HUDEP-2 (cell line): ENCODE measurements around the gene CACNB4.

Source experiments
- DNase-seq, 76 experiments: peaks; one replicate each; lab custom pipeline; 2025; ENCODE audit not compliant: unreplicated experiment in 76 of 76; lab: John Stamatoyannopoulos, UW

CACNB4 gene

DNA sequence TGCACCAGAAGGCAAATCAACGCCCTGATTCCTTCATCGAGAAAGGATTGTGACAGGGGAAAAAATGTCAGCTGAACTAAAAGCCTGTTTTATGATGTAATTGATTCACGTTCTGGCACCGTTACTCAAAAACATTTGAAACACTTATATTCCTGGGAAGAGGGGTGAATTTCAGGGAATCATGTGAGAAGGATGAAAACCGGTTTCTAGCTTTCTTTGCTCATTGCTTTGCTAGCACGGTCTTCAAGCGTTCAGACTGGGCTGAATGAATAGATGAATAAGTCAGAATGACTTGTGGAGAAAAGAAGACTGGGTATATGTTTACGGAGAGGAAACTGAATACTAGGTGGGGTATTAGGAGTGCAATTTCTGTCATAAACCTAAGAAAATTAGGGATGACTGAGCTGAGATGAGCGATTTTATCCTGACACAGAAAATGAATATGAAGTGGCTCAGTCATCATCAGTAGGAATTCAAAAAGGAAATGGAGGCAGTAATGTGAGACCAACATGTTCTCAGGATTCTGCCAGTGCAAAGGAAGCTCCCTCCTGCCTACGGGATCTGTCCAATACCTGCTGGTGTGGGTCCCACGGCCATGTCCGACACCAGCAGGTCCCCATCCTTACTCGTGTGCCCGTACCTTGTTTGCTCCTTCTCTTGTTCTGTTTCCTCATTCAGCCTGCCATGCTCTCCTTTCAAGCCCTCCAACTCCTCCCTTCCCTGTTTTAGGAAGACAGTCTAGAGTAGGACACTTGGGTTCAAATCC, 146.0 kb downstream of the CACNB4 start:
- no peak for DNase-seq

DNA sequence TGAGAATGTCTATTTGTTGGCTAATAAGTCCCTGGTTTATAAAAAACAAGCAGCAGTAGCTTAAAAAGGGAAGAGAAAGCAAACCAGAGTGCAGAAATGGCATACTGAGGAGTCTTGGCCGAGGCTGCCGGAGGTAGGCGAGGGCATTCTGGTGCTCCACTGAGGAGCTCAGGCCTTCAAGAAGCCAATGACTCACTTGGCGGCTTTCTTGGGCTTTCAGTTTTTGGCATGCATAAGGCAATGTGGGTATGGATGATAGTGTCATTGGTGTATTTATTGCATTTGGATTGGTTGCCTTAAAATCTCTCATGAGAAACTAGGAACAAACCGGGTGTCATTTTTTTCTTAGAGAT, 151.1 kb downstream of the CACNB4 start:
- peak in 23 of 76 experiments; percentile 1 to 69 (median 18) for DNase-seq

DNA sequence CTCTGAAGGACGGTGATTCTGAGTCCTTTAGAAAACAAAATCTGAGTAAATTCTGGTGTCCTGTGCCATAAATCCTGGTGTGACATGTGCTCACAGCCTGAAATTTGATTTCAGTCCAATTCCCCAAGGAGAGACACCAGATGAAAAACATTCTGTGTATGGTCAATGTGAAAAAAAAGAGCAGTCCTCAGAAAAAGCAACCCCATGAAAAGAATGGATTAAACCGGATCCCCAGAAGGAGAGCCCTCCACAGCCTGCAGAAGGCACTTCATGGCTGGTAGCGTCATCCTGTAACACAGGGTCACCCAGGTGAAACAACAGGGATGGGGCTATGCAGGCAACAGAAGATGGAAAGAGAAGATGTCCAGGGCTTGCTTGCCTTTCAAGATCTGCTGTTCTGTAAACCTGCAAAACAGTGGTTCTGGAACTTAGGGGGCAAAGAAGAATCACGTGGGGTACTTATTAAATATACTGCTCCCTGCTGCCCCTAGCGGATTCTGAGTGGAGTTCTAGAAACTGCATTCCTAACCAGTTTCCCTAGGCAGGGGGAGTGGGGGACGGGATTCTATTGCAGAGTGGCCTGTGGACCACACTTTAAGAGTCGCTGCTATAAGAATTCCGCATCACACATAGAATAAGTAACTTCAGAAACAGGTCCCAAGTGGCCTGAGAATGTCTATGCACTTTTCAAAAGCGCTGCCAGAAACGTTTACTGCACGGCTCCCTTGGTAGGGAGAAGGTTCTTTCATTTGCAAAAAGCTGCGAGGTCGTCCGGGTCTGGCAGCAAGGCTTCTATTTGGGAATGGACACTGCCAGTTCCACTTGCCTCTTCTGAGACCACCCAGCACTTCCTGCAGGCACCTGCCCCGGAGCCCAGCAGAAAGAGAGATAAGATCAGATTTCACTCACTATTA, 151.7 kb downstream of the CACNB4 start:
- DNase-seq: peak in 21 of 76 experiments; percentile 2 to 52 (median 6)

DNA sequence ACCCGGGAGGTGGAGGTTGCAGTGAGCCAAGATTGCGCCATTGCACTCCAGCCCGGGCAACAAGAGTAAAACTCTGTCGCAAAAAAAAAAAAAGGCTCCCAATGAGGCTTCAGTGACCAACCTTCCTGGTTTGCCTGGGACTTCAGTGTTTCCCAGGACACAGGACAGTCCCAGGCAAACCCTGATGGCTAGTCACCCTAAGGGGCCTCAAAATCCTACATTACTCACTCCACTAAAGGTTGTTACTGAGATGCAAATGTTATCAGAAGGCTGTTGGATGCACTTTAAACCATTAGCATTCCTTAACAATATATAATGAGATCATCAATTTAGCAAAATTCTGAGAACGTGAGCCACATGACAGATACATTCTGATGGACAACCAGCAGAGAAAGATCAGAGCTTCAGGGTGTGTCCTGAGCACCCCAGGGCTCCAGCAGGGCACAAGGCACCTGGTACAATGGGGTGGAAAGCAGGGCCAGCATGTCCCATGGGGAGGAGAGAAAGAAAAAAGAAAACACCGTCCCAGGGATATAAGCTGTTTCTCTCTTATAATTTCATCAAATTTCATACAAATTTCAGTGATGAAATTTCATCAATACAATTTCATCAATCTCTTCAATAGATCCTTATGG, 152.5 kb downstream of the CACNB4 start:
- no peak for DNase-seq

DNA sequence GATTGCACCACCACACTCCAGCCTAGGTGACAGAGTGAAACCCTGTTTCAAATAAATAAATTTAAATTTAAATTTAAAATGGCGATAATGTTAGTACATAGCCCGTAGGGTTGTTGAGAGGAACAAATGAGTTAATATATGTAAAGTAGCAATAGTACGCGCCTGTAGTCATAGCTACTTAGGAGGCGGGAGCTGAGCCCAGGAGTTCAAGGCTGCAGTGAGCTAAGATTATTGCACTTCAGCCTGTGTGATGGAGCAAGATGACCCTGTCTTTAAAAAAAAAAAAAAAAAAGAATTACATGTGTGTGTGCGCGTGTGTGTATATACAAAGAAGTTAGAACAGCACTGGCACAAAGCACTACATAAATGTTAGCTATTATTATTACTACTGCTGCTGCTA, 153.2 kb downstream of the CACNB4 start:
- no peak for DNase-seq

DNA sequence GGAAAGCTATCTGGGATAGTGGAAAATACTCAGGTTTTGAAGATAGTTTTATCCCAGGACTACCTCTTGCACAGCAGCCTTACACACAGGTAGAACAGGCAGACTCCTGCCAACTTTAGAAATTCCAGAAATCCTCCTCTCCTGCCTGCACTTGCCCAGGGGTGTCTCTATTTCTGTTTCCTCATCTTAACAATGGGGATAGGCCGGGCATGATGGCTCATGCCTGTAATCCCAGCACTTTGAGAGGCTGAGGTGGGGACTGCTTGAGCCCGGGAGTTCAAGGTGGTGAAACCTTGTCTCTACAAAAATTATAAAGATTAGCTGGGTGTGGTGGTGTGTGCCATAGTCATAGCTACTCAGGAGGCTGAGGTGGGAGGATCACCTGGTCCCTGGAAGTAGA, 153.7 kb downstream of the CACNB4 start:
- no peak for DNase-seq

DNA sequence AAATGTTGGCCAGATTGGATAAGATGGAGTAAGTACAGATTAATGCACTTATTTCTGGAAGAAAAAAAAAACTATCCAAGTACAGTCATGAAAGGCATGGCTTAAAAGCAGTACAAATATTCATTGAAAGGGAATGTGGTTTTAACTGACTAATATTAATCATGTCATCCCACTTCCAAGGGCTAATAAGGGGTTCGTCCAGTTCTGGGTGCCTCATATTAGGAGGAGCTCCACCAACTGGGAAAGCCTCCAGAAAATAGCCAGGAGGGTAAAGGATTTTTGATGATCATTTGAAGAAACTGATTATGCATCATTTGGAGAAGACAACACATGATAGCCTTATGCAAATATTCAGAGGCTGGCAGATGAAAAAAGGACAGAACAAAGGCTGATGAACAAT, 155.4 kb downstream of the CACNB4 start:
- DNase-seq: no peak

DNA sequence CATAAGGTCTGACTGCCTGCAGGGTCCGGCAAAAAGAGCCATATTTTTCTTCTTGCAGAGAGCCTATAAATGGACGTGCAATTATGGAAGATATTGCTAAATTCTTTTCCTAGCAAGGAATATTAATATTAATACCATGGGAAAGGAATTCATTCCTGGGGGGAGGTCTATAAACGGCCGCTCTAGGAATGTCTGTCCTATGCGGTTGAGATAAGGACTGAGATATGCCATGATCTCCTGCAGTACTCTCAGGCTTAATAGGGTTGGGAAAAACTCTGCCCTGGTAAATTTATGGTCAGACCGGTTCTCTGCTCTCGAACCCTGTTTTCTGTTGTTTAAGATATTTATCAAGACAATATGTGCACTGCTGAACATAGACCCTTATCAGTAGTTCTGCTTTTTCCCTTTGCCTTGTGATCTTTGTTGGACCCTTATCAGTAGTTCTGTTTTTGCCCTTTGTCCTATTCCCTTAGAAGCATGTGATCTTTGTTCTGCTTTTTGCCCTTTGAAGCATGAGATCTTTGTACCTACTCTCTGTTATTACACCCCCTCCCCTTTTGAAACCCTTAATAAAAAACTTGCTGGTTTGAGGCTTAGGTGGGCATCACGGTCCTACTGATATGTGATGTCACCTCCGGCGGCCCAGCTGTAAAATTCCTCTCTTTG, 156.2 kb downstream of the CACNB4 start:
- DNase-seq: peak in 3 of 76 experiments; percentile 1 to 21 (median 21)

DNA sequence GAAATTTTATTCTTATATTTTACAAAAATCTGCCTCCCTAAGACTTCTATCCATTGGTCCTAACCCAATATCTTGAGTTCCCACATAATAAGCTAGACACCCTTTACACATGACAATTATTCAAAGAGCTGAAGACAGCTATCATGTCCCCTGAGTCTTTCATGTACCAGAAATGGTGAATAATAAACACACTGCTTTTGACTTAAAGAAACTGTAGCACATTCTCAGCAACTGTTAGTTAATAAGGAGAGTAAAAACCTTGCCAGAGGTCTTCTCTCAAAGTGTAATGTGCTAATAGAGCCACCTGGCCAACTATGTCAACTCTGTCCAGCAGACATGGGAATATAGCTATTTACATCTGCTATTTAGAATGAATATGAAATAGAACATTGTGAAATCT, 160.9 kb downstream of the CACNB4 start:
- DNase-seq: no peak

DNA sequence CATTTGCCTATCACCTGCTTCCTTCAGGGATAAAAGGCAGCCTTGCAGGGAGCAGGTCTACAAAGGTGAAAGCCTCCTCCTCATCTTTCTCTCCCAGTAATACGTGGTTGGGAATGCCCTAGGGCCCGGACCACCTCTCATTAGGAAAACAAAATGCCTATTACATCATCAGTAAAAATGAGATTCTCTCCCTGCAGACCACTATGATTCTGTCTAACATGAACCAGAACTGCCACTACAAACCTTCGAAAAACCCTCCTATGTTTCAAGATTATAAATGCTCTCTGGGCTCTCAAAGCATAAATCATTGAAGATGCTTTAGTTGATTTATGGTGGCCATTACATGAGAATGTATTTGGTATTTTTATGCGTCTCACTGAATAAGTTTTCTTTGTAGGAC, 162.2 kb downstream of the CACNB4 start:
- DNase-seq: no peak

DNA sequence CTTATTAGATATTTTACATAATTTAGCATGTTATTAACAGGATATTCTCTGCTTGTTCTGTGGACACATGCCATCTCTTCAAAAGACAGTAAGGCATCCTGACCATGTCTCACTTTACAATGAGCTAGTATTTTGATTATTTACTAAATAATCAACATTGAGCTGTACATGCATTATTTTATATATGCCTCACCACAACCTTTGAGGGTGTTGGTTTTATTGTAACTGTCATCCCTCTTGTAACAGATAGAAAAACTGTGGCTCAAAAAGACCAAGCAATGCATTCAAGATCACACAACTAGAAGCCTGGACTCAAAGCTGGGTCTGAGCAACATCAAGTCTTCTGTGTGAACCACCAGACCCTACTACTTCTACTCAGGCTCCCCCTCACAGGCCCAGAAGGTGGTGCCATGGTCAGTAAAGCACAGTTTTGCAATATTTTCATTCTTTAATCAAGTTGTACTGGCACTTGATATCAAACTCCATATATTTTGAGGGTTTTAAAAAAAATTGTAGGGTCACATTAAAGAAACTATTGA, 165.5 kb downstream of the CACNB4 start:
- DNase-seq: no peak

DNA sequence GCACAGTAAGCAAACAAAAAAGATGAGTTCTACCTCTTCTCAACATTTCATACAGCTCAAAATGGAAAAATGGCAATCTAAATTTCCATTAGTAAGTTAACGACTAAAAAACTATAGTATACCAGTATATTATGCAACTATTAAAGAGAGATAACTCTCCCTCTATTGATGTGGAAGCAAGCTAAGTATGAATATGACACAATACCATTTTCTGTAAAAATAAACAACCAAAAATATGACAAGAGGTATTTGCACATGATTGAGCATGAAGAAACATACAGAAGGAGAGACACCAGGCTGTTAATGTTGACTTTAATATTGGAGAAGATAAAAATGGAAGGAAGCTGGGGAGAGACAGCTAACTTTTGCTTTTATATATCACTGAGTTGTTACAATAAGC, 167.1 kb downstream of the CACNB4 start:
- no peak for DNase-seq

DNA sequence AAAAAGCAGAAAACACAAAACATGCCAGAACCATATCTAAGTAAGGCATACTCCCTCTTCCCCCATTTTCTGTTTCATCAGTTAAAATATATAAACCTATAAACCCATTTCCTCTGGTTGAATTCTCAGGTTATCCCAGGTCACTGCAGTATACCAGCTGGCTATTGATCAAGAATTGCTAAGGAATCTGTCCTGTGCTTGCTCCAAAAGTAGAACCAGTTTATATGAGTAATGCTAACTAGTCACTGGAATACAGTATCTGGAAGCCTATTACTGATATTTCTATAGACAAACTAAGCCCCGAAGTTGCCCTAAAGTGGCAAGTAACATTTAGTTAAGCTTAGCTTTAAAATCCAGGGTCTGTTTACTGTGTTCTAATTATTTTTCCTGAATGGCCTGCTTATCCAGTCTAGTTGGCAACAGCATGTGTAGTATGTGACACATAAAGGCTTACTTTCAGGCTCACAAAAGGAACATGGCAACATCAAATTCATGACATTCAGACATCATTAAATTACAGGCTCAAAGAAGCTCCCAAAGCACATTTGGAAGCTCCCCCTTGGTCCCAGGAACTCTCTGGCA, 167.7 kb downstream of the CACNB4 start:
- no peak for DNase-seq

DNA sequence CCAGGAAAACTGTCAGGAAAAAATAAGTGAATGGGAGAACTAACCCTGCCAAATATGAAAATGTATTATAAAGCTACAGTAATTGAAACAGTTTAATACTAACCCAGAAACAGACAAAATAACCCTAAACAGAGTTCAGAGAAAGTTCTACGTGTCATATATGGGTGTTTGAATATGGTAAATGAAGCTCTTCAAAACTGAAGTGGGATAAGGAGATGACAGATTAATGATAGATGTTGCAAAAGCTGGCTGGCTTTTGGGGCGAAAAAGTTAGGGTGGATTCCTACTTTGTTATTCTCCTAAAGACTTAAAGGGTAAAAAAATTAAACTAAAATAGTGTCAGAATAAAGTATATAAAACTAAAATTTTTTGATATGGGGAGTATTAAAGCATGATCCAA, 168.8 kb downstream of the CACNB4 start:
- no peak for DNase-seq

DNA sequence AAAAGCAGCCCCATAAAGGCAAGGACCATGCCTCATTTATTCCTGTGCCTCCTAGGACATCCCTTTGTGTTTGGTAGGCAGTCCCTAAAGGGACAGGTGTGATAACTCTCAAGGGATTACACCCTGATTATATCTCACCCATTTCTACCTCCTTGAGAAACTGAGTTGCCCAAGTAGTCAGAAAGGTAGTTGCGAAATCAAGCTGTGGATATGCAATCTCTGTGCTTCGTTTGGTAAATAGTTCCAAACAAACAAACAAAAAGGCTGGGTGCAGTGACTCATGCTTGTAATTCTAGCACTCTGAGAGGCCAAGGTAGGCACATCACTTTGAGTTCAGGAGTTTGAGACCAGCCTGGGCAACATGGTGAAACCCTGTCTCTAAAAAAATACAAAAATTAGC, 170.5 kb downstream of the CACNB4 start:
- DNase-seq: no peak

DNA sequence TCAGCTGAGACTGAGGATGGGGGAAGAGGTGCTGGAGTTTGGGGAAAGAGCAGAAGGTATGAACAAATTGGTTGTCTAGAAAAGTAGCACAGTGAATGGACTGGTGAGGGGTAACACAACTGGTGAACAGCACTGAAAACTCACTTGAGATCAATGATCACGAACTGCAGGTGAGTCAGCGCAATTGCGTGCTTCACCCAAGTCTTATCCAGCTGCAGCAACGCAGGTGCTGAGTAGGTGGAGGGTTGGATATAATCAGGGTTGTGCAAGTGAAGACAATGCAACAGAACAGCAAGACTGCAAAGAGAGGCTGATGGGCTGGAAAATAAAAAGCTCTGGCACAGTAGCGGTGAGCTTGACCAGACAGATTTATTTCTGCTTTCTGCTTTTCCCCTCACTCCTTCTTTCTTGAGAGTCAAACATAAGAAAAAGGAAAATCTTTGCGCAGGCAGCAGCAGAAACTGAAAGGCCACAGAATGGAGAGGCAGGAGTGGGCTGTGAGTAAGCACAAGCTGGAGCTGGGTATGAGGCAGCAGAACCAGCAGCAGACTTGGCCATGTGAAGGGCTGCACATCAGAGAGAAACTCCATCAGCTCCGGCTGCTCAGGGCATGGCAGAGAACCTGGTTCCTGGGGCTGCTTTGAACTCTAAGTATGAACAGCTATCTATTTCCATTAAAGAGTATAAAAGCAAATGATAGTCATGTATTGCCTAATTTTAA, 171.2 kb downstream of the CACNB4 start:
- DNase-seq: no peak

DNA sequence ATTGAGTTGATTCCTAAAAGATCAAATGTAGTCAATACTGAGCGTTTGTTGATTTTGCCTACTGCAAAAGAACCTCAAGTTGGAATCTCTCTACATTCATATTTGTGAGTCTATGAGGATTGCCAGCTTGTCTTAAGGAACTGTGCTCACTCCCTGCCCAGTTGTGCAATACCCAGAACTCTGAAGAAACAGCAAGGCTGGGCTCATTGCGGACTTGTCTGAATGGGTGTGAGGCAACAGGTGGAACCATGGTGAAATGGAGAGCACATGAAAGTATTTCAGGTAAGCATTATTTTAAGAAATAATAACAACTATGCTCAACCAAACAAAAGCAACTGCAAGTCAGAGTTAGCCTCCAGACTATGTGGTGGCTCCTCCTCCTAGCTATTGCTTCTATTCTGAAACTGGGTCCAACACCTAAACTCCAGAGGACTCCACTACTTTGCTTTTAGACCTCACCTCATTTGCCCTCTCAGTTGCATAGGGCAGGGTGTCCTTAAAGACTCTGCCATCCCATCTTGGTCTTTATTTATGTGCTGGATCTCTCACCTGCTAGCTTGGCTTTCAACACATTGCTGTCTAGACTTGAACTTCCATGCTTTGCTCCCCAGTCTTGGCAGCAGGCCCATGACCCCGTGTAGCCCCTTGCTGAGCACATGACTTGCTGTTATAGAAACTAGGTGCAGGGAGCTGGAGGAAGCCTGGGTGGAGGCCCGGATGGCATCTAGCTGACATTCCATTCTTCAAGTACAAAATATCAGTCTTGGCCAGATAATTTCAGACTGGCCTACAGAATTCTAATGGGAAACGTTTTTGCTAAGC, 175.8 kb downstream of the CACNB4 start:
- DNase-seq: peak in 5 of 76 experiments; percentile 2 to 25 (median 4)

DNA sequence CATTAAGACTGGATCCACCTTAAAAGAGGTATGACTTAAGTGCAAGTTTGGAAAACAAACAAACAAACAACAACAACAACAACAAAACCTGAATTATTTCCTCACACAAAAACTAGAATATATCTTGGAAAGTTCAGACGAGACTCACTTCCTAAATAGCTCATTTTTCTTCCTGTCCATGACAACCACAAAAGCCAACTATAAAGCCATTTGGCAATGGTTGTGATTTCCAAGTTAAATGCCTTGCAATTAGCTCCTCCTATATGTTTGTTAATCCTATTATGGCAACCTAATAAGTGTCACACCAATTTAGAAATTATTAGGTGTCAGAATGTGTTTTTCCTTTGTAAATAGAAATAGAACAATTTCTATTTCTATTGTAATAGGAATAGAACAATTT, 179.1 kb downstream of the CACNB4 start:
- no peak for DNase-seq

DNA sequence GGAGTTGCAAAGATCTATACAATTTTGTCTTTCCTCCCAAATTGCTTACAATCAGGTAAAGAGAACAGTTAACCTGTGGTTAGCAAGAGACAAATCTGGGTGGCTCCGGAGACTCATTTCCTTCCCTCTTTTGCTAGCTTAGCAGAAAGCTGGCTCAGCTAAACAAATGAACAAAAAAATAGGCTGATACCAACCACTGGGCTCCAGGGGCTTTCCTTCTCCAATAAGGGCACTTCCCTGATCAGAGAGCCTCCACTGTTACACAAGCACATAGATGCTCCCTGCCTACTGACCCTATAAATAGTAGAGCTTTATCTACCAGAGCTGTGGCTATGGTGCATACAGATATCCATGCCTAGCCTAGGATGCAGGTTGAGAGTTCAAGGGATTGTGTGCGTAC, 180.5 kb downstream of the CACNB4 start:
- DNase-seq: no peak
